T-helper 1 cell (primary cell): ENCODE results near the gene TCF12.
"Not testable (repeated sequence)": the region's sequence is repeated elsewhere in the genome, so short reads cannot be mapped to it uniquely, and the experiment has no call there.

Source experiments
- DNase-seq, 5 donors: peaks; one replicate each; pipeline ENCODE4 v3.0.0-alpha.2; 2012 to 2020

The TCF12 gene

DNA sequence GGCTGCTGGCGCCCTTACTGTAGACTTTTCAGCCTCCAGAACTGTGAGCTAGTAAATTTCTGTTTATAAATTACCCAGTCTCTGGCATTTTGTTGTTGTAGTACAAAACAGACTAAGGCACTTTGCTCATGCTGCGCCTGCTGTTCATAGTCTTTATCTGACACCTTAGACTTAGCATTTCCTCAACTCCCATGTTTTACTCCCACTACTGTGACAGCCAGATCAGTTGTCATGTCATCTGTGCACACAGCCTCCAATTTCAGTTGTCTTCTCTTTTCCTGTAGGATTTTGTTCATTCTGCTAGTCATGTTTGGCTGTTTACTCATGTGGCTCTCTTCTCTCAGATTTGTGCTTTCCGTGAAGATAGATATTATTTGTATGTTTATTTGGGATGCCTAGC lies 62.0 kb downstream of the TCF12 start:
- no peak for DNase-seq

DNA sequence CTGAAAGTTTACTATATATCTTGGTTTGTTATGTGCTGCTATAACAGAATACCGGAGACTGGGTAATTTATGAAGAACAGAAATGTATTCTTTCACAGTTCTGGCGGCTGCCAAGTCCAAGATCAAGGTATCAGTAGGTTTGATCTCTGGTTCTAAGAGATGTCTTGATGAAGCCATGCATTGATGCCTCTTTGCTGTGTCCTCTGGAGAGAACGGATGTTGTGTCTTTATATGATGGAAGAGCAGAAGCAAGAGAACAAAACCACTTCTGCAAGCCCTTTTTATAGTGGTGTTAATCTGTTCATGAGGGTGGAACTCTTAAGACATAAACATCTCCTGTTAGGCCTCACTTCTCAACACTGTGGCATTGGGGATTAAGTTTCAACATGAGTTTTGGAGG lies 62.7 kb downstream of the TCF12 start:
- no peak for DNase-seq

DNA sequence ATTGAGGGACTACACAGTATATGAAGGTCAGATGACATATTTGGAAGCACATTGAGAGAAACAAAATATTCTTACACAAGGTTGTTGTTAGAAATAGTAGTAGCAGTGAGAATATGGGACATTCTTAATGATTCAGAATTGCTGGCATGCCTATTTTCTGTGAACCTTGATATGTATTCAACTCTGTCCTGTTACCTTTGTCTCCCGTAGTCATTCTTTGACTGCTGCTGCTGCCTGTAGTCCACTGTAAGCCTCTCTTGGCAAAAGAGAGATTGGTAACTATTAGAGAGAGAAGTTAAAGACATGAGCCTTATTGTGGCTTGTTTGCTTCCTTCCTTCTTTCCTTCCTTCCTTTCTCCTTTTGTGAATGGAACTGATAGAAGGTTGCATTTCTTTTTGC lies 64.5 kb downstream of the TCF12 start:
- no peak for DNase-seq

DNA sequence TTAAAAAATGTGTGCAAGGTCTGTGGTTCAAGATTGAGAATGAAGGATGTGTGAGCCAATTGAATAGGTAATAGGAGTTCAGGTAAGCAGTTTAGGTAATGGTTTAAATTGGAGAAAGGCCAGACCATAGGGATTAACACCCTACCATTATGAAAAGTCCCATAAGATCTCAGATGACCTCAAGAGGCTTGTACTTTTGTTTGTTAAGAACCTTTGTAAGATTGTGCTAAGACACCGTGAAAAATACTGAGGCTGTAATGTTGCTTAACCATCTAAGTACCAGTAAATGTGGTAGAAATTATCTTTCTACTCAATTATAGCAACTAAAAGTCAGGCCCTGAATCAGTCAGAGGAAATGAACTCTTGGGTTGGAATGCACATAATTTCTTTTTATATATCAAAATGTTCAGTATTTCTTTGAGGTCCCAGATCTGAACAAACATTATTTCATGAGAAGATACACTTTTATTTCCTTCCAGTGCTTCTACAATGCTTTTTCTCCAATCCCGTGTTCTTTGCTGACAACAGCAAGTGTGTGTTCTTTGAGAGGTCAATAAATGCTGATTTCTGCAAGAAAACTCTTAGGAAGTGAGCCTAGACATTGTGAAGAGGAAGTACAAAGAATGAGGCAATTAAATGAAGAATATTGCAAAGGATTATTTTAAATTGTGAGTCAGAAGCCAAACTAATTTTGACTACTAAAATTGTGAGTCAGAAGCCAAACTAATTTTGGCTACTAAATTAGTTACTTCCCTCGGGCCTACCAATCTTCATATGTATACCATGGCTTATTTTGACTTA lies 66.4 kb downstream of the TCF12 start:
- DNase-seq, result no peak

DNA sequence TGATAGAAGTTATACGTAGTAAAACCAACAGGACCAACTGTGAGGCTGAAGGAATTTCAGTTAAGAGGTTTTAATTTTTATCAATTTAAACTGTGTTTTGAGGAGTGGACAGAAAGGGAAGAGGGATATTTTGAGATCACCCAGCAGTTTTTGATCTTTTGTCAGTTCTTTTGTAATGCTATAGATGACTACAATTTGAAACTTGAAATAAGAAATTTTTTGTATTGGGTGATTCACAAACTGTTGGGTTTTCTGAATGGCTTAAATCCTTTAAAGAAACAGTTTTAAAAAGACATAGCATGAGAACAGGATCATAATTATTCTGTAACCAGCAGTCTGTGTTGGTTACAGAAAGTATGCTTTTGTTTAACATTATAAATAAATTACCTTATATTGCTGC lies 67.4 kb downstream of the TCF12 start:
- DNase-seq, result no peak

DNA sequence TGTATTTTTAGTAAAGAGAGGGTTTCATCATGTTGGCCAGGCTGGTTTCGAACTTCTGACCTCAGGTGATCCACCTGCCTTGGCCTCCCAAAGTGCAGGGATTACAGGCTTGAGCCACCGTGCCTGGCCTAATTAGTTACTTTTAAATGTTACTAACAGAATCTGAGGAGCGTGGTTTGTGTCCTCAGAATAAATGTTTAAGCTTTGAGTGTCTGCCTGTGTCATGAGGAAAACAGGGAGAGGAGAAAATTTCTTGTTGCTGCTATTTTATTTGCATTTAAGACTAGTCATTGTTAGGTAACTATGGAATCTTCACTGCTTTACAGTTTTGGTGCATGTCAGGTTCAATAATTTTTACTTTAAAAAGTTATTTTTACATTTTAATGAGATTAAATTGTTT lies 68.8 kb downstream of the TCF12 start:
- no peak for DNase-seq

DNA sequence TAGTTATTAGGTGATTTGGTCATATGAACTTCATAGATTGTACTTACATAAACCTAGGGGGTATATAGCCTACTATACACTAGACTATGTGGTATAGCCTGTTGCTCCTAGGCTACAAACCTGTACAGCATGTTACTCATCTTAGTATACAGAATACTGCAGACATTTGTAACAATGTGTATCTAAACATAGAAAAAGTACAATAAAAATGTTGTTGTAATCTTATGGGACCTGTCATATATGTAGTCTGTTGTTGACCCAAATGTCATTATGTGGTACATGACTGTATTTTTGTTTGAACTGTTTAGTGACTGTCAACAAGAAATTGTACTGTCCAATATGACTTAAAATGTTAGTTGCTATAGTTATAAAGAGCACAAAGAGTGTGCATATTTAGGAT lies 69.8 kb downstream of the TCF12 start:
- DNase-seq, result no peak

DNA sequence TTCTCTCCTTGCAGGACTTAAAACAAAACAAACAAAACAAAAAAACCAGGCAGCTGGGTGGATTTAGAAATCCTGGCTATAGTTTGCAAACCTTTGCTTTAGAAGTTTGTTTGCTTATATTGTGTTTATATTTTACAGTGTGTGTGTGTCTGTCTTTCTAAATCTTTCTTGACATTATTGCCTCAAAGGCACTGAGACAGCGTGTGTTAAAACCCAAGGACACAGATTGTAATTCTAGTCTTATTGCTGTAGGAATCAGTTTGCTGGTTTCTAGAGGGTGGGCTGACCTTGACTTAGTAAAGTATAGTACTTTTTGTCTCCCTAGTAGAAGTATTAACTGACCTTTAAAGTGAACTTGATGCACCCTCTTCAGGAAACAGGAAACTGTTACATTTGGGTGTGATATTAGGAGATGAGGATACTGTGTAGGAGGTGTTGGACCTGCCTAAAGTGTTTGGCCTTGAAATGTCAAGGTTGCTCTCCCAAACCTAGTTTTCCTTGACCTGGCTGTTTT lies 71.0 kb downstream of the TCF12 start:
- no peak for DNase-seq

DNA sequence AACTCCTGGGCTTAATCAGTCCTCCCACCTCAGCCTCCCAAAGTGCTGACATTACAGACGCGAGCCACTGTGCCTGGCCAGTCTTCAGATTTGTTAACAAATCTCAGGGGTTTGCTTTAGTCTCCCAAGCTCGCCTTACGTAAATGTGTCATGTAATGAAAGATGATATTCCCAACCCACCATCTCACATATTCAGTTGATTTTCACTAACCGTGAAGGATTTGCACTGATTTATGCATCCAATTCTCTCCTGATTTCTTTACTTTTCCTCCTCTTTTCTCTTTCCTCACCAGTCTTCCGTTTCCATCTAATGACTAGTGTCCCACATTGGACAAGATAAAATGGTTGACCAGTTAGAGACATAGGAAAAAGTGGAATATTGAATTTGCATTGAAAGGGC lies 72.6 kb downstream of the TCF12 start:
- no peak for DNase-seq

DNA sequence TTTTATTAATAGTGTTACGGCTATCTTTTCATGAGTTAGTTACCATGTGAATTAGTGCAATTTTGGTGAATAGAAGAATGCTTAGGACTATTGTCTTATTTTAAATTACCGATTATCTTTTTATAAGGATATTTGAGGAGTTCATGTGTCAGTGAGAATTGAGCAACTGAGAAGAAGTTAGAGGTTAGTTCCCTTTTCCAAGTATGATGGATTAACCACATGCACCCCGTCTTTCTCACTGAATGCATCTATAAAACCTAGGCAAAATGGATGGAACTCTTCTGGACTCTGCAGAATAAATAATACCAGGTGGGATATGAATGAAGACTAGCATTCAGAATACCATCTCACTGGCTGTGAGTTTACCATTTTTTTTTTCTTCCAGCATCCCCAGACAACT lies 74.3 kb downstream of the TCF12 start:
- DNase-seq, result no peak

DNA sequence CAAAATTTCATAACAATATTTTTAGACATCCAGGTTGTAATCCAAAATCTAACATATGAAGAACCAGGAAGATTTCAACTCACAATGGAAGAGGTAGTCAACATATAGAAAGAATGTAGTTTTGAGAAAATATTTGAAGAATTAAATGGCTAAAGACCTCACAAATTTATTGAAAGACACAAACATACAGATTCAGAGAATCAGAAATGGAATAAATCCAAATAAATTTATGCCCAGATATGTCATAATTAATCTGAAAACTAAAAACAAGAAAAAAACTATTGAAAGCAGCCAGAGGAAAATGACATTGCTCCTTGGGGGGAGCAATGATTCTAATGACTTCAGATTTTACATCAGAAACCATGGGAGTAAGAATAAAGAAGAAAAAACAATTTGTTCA lies 75.8 kb downstream of the TCF12 start:
- DNase-seq, result no peak

DNA sequence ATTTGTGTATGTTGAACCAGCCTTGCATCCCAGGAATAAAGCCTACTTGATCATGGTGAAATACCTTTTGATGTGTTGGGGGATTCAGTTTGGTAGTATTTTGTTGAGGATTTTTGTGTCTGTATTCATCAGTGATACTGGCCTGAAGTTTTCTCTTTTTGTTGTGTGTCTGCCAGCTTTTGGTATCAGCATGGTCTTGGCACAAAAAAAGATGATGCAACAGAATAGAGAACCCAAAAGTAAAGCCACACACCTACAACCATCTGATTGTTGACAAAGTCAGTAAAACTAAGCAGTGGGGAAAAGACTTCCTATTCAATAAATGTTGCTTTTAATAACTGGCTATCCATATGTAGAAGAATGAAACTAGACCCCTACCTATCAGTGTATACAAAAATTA lies 77.6 kb downstream of the TCF12 start:
- DNase-seq, result no peak

DNA sequence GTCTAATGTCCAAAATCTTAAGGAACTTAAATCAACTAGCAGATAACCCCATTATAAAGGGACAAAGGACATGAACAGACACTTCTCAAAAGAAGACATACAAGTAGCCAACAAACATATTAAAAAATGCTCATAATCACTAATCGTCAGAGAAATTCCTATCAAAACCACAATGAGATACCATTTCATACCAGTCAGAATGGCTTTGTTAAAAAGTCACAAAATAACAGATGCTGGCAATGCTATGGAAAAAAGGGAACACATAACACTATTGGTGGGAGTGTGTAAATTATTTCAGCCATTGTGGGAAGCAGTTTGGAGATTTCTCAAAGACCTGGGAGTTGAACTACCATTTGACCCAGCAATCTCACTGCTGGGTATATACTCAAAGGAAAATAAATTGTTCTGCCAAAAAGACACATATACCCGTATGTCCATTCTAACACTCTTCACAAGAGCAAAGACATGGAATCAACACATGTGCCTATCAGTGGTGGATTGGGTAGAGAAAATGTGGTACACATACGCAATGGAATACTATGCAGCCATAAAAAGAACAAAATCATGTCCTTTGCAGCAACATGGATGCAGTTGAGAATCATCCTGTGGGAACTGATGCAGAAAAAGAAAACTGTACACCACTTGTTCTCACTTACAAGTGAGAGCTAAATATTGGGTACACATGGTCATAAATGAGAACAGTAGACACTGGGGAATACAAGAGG lies 78.5 kb downstream of the TCF12 start:
- DNase-seq, result no peak

DNA sequence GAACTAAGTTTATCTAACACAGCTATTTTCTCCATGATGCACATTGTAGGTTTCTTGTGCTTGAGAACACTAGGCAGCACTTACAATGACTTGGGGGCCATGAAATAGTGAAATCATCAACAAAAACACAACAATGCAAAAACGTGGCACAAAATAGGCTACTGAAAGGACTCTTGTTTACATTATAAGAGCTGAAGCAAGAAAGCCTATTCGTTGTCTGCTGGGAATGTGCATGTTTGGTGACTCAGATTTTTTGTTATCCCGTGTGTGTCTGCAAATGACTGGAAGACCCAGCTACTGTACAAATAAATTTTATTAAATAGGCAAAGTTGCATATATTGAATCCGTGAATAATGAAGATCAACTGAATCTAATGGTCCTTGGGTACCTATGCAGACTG lies 85.0 kb downstream of the TCF12 start:
- no peak for DNase-seq

DNA sequence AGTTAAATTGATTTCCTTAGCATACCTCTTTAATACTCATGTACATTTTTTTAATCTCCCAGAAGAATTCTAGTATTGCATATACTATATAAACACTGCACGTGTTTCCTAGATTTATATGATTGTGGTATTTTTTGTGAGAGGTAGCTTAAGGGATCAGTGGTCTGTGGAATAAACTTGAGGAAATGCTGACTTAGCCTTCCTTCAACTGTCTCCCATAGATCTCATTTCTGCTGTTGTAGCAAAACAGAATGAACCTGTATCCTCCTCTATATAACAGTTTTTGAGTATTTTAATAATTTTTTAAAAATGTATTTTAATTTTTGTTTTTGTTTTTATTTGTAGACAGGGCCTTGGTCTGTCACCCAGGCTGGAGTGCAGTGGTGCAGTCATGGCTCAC lies 86.8 kb downstream of the TCF12 start:
- no peak for DNase-seq

DNA sequence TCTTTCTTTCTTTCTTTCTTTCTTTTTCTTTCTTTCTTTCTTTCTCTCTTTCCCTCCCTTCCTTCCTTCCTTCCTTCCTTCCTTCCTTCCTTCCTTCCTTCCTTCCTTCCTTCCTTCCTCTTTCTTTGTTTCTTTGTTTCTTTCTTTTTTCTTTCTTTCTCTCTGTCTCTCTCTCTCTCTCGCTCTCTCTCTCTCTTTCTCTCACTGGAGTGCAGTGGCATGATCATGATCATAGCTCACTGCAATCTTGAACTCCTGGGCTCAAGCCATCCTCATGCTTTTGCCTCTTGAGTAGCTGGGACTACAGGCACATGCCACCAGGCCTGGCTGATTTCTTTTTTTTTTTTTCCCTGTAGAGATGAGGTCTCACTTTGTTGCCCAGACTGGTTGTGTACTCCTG lies 89.4 kb downstream of the TCF12 start:
- DNase-seq, result not testable (repeated sequence)

DNA sequence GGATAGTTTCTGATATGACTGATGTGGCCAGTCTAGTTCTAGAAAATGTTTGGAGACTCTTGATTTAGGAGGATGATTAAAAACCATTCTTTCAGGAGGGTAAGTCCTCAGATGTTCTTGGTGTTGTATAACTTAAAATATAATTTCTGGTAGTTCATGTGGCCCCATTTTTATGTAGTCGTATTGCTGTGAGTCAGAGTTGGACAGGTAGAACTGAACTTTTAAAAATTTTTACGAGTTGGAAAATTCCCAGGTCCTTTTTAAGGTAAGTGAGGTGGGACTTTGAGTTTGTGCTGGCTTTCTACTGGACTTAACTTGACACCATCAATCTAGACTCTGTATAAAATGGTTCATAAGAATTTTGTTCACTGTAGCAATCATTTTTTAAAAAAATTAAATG lies 92.3 kb downstream of the TCF12 start:
- DNase-seq, result no peak

DNA sequence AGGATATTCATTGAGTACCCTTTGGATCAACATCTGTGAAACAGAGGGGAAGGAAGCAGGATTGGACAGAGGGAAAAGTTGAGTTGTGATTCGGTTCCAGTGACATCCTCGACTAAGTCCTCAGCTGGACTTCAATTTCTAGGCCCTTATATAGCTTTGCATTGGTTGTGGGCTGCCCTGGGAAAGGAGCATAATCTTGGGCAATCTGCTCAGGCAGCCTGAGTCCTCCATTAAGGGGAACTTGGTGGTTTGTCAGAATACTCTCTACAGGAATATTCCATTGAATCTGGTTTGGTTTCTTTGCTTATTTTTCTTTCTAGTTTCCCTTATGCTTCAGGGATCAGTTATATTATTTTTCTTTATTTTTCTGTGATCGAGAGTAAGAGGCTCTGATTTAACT lies 94.1 kb downstream of the TCF12 start:
- DNase-seq, result no peak

DNA sequence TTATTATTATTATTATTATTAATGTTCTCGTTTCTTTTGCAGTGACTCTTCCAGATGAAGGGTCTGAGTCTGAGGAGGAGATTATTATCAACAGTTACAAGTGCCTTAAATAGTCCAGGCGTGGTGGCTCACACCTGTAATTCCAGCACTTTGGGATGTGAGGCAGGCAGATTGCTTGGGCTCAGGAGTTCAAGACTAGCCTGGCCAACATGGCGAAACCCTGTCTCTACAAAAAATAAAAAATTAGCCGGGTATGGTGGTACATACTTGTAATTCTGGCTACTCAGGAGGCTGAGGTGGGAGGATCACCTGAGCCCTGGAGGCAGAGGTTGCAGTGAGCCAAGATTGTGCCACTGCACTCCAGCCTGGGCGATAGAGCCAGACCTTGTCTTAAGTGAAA lies 96.5 kb downstream of the TCF12 start:
- not testable (repeated sequence) for DNase-seq

DNA sequence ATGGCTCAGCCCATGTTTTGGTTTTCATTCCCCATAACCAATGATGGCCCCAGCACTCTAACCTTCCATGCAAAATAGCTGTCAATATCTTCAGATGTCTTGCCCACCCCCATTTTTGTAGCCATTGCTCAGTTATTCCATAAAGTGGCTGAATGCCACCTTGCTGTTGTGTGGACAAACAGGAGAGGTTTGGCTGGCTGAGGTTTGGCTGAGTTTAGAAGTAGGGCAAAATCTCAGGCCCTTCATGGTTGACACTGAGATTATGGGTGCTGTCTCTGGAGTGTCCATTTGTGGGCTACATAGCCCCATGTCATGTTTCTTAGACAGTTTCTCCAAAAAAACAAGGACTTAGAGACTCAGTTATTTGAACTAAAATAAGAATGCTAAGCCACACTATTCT lies 96.9 kb downstream of the TCF12 start:
- no peak for DNase-seq

DNA sequence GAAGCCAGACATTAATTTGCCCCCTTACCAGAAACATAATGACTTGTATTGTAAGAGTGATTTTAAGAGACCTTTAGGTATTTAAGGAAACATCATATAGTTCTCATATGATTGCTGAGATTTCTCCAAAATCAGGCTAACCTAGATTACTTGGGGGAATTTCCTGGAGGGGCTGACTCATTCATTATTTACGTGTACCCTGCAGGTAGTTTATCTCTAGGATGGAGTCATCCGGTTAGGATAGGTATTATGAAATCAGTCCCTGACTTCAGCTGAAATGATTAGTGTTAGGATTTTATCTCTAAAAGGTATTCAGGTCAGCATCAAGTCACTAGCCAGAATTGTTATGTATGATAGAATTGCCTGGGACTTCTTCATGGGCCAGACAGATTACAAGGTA lies 97.5 kb downstream of the TCF12 start:
- no peak for DNase-seq

DNA sequence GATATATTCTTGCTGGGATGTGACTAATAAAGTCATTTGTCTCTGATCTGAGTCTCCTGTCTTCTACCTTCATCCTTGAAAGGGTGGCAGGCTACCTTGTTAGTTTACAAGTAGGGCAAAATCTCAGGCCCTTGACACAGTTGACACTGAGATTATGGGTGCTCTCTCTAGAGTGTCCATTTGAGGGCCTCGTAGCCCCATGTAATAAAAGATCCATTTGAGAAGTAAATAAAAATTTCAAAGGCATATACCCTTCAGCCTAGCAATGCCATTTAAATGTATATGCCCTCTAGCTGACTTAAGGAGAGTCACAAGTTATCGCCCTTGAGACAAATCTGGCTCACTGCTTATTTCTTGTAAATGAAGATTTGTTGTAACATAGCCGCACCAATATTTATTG lies 98.6 kb downstream of the TCF12 start:
- DNase-seq, result no peak

DNA sequence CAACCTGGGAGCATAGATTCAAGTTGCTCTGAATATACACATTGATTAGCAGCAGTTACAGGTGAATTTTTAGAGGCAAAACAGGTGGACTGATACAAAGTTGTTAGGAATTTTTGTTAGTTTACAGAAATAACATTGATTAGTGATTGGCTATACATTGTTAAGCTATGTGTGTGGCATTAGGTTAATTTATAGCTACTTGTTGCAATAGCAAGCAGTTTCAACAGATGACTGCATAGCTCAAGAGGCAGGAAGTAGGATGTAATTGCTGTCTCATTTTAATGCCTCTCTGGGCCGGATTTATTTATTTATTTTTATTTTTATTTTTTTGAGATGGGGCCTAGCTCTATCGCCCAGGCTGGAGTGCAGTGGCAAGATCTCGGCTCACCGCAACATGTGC lies 99.7 kb downstream of the TCF12 start:
- no peak for DNase-seq

DNA sequence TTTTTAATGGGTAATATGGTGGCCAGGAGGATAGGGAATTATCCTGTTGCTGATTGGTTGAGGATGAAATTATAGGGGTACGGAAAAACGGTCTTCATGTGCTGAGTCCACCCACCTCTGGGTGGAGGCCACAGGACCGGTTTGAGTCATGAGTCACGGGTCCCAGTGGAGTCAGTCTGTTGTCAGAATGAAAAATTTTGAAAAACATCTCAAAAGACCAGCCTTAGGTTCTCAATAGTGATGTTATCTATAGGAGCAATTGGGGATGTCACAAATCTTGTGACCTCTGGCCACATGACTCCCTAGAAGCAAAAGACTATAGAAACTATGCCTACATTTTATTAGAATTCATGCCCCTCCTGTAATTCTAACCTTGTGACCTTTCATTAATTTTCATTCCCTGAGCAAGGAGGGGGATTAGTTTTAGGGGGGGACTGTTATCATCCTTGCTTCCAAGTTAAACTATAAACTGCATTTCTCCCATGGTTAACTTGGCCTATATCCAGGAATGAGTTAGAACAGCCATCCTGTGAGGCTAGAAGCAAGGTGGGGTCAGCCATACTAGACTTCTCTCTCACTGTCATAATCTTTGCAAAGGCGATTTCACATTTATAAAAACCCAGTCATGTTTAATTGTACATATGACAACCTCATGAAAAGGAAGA lies 101.2 kb downstream of the TCF12 start:
- DNase-seq, result no peak
